ENCODE results near the gene IQGAP3.

- TF ChIP-seq CTCF (IDR thresholded peaks at IDR 0.05) (no peak), POLR2A (IDR thresholded peaks at IDR 0.05) (no peak)
Observed at GRCh38 chr1:156525071-156525501, 47.3 kb downstream of the IQGAP3 start.

Measured in esophagus squamous epithelium (tissue), 4 donors.